GM19238 (cell line): Measurements from ENCODE around the gene LRP8.

Experiments used
- DNase-seq: peaks from one replicate; pipeline ENCODE4 v3.0.0; 2011; ENCODE audit warnings: low spot score; ENCODE audit not compliant: insufficient read length

The LRP8 gene

GRCh38 chr1:53328009-53328461 lies at the start of gene LRP8:
Gene LRP8, minus strand, starts transcription at chr1:53328070. Its CDS starts 158 bp downstream, at chr1:53327912.
- DNase-seq: peak; percentile 89

GRCh38 chr1:53377438-53377841 lies 49.6 kb upstream of the LRP8 start:
- no peak for DNase-seq

- no peak for DNase-seq
These were observed 49.0 kb upstream of the LRP8 start for GRCh38 chr1:53376742-53377437.

GRCh38 chr1:53376041-53376461 lies 48.2 kb upstream of the LRP8 start:
- no peak for DNase-seq

GRCh38 chr1:53375440-53375839 lies 47.6 kb upstream of the LRP8 start:
- no peak for DNase-seq

- no peak for DNase-seq
These were observed 45.4 kb upstream of the LRP8 start for GRCh38 chr1:53373246-53373645.

GRCh38 chr1:53372501-53372951 lies 44.7 kb upstream of the LRP8 start:
- DNase-seq: no peak

GRCh38 chr1:53371851-53372250 lies 44.0 kb upstream of the LRP8 start:
- no peak for DNase-seq

GRCh38 chr1:53371121-53371666 lies 43.3 kb upstream of the LRP8 start:
- DNase-seq: no peak

GRCh38 chr1:53370369-53370961 lies 42.6 kb upstream of the LRP8 start:
- no peak for DNase-seq

GRCh38 chr1:53369761-53370160 lies 41.9 kb upstream of the LRP8 start:
- no peak for DNase-seq

GRCh38 chr1:53369034-53369750 lies 41.3 kb upstream of the LRP8 start:
- DNase-seq: no peak

GRCh38 chr1:53368314-53369033 lies 40.6 kb upstream of the LRP8 start:
- DNase-seq: no peak

GRCh38 chr1:53367503-53368313 lies 39.8 kb upstream of the LRP8 start:
- peak; percentile 88 for DNase-seq

- no peak for DNase-seq
These were observed 39.1 kb upstream of the LRP8 start for GRCh38 chr1:53366901-53367502.

GRCh38 chr1:53365437-53366063 lies 37.7 kb upstream of the LRP8 start:
- no peak for DNase-seq

GRCh38 chr1:53362851-53363642 lies 35.2 kb upstream of the LRP8 start:
- no peak for DNase-seq

GRCh38 chr1:53362270-53362669 lies 34.4 kb upstream of the LRP8 start:
- no peak for DNase-seq

- no peak for DNase-seq
These were observed 33.7 kb upstream of the LRP8 start for GRCh38 chr1:53361541-53361961.
